ENCODE data around the gene ALS2CL. TPM values are rescaled to one million over a fixed set of nuclear protein-coding genes. Genes with fewer than 3 reads are reported as not detected.
"Not testable (repeated sequence)": the region's sequence is repeated elsewhere in the genome, so short reads cannot be mapped to it uniquely, and the experiment has no call there.

The ALS2CL gene
- 2.4 TPM for total RNA-seq

GRCh38 chr3:46693038-46693891 lies at the start of gene ALS2CL:
Gene ALS2CL (minus strand): TSS chr3:46693679. CDS start chr3:46689440, 4,239 bp downstream.
- DNase-seq (ENCODE audit: low read depth in 2 of 3, low spot score in 2 of 3) = peak; percentile 39 to 50 (median 41)

- no peak for DNase-seq (ENCODE audit: low read depth in 2 of 3, low spot score in 2 of 3)
Measured at GRCh38 chr3:46742992-46743585, 49.6 kb upstream of the ALS2CL start.

- not testable (repeated sequence) for DNase-seq (ENCODE audit: low read depth in 2 of 3, low spot score in 2 of 3)
Measured at GRCh38 chr3:46739565-46739964, 46.1 kb upstream of the ALS2CL start.

- no peak for DNase-seq (ENCODE audit: low read depth in 2 of 3, low spot score in 2 of 3)
Measured at GRCh38 chr3:46737329-46737731, 43.9 kb upstream of the ALS2CL start.

GRCh38 chr3:46736006-46736872 lies 42.8 kb upstream of the ALS2CL start:
- DNase-seq (ENCODE audit: low read depth in 2 of 3, low spot score in 2 of 3) = no peak

GRCh38 chr3:46734773-46735172 lies 41.3 kb upstream of the ALS2CL start:
- DNase-seq (ENCODE audit: low read depth in 2 of 3, low spot score in 2 of 3) = no peak

GRCh38 chr3:46733026-46733800 lies 39.7 kb upstream of the ALS2CL start:
- DNase-seq (ENCODE audit: low read depth in 2 of 3, low spot score in 2 of 3) = no peak

GRCh38 chr3:46731795-46732194 lies 38.3 kb upstream of the ALS2CL start:
- no peak for DNase-seq (ENCODE audit: low read depth in 2 of 3, low spot score in 2 of 3)

- DNase-seq (ENCODE audit: low read depth in 2 of 3, low spot score in 2 of 3) = no peak
Measured at GRCh38 chr3:46730819-46731218, 37.3 kb upstream of the ALS2CL start.

GRCh38 chr3:46729038-46729437 lies 35.6 kb upstream of the ALS2CL start:
- DNase-seq (ENCODE audit: low read depth in 2 of 3, low spot score in 2 of 3) = no peak

- no peak for DNase-seq (ENCODE audit: low read depth in 2 of 3, low spot score in 2 of 3)
Measured at GRCh38 chr3:46725621-46726314, 32.3 kb upstream of the ALS2CL start.

- DNase-seq (ENCODE audit: low read depth in 2 of 3, low spot score in 2 of 3) = no peak
Measured at GRCh38 chr3:46724424-46724823, 30.9 kb upstream of the ALS2CL start.

- DNase-seq (ENCODE audit: low read depth in 2 of 3, low spot score in 2 of 3) = no peak
Measured at GRCh38 chr3:46722443-46722842, 29.0 kb upstream of the ALS2CL start.

- DNase-seq (ENCODE audit: low read depth in 2 of 3, low spot score in 2 of 3) = no peak
Measured at GRCh38 chr3:46721009-46721408, 27.5 kb upstream of the ALS2CL start.

GRCh38 chr3:46719735-46720271 lies 26.3 kb upstream of the ALS2CL start:
- DNase-seq (ENCODE audit: low read depth in 2 of 3, low spot score in 2 of 3) = no peak

- no peak for DNase-seq (ENCODE audit: low read depth in 2 of 3, low spot score in 2 of 3)
Measured at GRCh38 chr3:46719044-46719565, 25.6 kb upstream of the ALS2CL start.

- peak in 2 of 3 donors; percentile 30 to 58 for DNase-seq (ENCODE audit: low read depth in 2 of 3, low spot score in 2 of 3)
Measured at GRCh38 chr3:46717447-46718231, 24.2 kb upstream of the ALS2CL start, which contains the start of gene PRSS50. Gene PRSS50 (minus strand): TSS chr3:46717869. CDS start chr3:46717824, 45 bp downstream.
